PC-3 (cell line): ENCODE data around the gene SEC61G.

Source experiments
- EZH2 ChIP-seq: fragments of 300-600 bp; sonication (generic); IDR thresholded peaks from one replicate; pipeline ENCODE4 v1.6.1; 2017; ENCODE audit warnings: antibody characterized with exemption, mild to moderate bottlenecking, low read length; ENCODE audit not compliant: unreplicated experiment
- EZH2phosphoT487 ChIP-seq: fragments of 300-600 bp; sonication (generic); IDR thresholded peaks from 2 replicates; pipeline ENCODE4 v1.6.1; 2018; ENCODE audit warnings: mild to moderate bottlenecking, antibody characterized with exemption, low read length, borderline replicate concordance
- TF ChIP-seq, protein P1 (sequence below): fragments of 300-600 bp; sonication (generic); conservative IDR thresholded peaks from 2 replicates; pipeline ENCODE4 v1.5.1; 2017; ENCODE audit warnings: antibody characterized with exemption, low read depth, mild to moderate bottlenecking, low read length

DNA sequence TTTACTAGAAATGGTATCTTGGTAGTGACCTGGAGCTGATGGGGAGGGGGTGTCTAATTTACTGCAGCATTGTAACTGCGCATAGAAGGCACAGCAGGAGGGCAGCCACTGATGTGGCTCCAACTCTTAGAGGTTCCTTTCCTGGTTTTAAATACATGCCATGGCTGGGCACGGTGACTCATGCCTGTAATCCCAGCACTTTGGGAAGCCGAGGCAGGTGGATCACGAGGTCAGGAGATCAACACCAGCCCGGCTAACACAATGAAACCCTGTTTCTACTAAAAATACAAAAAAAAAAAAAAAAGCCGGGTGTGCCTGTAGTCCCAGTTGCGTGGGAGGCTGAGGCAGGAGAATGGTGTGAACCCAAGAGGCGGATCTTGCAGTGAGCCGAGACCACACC lies 19.2 kb upstream of the SEC61G start:
- TF ChIP-seq EZH2phosphoT487 (no peak), EZH2 (no peak)
- TF ChIP-seq, protein P1, sequence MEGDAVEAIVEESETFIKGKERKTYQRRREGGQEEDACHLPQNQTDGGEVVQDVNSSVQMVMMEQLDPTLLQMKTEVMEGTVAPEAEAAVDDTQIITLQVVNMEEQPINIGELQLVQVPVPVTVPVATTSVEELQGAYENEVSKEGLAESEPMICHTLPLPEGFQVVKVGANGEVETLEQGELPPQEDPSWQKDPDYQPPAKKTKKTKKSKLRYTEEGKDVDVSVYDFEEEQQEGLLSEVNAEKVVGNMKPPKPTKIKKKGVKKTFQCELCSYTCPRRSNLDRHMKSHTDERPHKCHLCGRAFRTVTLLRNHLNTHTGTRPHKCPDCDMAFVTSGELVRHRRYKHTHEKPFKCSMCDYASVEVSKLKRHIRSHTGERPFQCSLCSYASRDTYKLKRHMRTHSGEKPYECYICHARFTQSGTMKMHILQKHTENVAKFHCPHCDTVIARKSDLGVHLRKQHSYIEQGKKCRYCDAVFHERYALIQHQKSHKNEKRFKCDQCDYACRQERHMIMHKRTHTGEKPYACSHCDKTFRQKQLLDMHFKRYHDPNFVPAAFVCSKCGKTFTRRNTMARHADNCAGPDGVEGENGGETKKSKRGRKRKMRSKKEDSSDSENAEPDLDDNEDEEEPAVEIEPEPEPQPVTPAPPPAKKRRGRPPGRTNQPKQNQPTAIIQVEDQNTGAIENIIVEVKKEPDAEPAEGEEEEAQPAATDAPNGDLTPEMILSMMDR = no peak
